RCC 7860 (cell line): Measurements from ENCODE around the gene NCAPH2.

Source experiments
- DNase-seq: peaks from one replicate; pipeline ENCODE4 v3.0.0-alpha.2; 2015; ENCODE audit warnings: low spot score
- FAIRE-seq: peaks from 2 replicates; lab custom pipeline; 2012; peaks lifted over from hg19 to GRCh38; lab: Jason Lieb, UNC

The NCAPH2 gene

DNA sequence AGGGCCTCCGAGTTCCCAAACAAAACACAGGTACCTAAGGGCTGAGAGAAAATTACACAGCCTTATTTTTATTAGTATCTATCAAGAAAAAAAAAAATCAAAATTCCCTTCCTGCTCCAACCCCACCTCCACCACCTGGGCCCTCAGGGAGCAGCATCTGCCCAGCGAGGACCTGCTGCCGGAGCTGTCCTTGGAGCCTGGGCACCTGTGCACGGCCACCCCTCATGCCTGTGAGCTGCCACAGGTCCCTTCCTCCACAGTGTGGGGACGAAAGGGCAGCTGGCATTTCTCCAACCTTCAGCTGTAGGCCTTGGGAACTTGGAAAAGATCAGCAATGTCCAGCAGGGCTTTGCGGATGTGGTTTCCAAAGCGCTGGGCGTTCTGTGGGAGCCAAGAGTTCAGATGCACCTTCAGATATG, 61.0 kb downstream of the NCAPH2 start:
- DNase-seq: no peak
- no peak for FAIRE-seq

- FAIRE-seq (peak; percentile 49), DNase-seq (peak; percentile 17)
These were observed 62.0 kb downstream of the NCAPH2 start for GRCh38 chr22:50569896-50570535.

GRCh38 chr22:50570861-50571260, 62.8 kb downstream of the NCAPH2 start:
- FAIRE-seq (no peak), DNase-seq (no peak)

- no peak for DNase-seq
- FAIRE-seq: no peak
These were observed 63.5 kb downstream of the NCAPH2 start for GRCh38 chr22:50571264-50572175.

GRCh38 chr22:50572965-50573364, 64.9 kb downstream of the NCAPH2 start:
- FAIRE-seq (no peak), DNase-seq (no peak)

GRCh38 chr22:50573491-50574382, 65.7 kb downstream of the NCAPH2 start:
- FAIRE-seq: no peak

DNA sequence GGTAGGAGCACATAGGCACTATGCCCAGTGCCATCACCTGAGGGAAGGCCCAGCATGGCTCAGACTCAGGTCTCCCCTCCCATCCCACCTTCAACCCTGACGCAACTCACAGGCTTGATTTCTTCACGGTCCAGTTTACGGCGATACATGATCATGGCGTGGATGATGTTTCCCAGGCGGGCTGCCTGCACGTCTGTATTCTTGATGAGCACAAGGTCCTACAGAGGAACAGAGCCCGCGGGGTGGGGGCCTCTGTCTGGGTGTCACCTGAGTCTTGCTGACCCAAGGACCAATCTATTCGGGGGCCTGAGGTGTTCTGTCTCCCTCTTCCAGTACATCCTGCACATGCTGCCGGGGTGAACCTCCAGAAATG, 66.3 kb downstream of the NCAPH2 start:
- FAIRE-seq: no peak
- DNase-seq: no peak

More at GRCh38 chr22:50573491-50574382, 65.7 kb downstream of the NCAPH2 start:
- DNase-seq: no peak
